Measurements from ENCODE around the gene INPP4B. TPM values are rescaled to one million over a fixed set of nuclear protein-coding genes. Genes with fewer than 3 reads are reported as not detected.

The INPP4B gene
- total and polyA plus RNA-seq, 2 donors from 2014 or later = 2.6 to 18.9 TPM

- H3K4me1 ChIP-seq (ENCODE audit: control insufficient read depth in 2 of 3, insufficient read depth in 2 of 3, low read depth in 1 of 3, low read length in 3 of 3) = no peaks in the 10 kb centered on the region
- H3K27ac ChIP-seq (ENCODE audit: low read depth in 2 of 2, low read length in 2 of 2) = no peak overlapping the region
- FAIRE-seq (no peak), DNase-seq (no peak)
- no peak overlapping the region for H3K4me3 ChIP-seq (ENCODE audit: low read length in 3 of 3)
- intact Hi-C loops (cut with DNase I) = no loop called here
- no peaks in the 10 kb centered on the region for H3K36me3 ChIP-seq (ENCODE audit: control insufficient read depth in 2 of 3, insufficient read depth in 3 of 3, low read length in 3 of 3)
- no peak overlapping the region for H3K9ac ChIP-seq (ENCODE audit: low read length in 3 of 3)
- no peaks in the 10 kb centered on the region for H3K9me3 ChIP-seq (ENCODE audit: control insufficient read depth in 2 of 3, insufficient read depth in 1 of 3, low read length in 3 of 3)
- TF ChIP-seq CTCF (IDR thresholded peaks at IDR 0.05; ENCODE audit: borderline replicate concordance, extremely low read depth, insufficient read depth) = no peak
- no peaks in the 10 kb centered on the region for H3K27me3 ChIP-seq (ENCODE audit: control insufficient read depth, insufficient read depth, low read length)
These were observed 411.4 kb downstream of the INPP4B start for GRCh38 chr4:142434519-142435224.

- no peak overlapping the region for H3K9ac ChIP-seq (ENCODE audit: low read length in 3 of 3)
- no peak for FAIRE-seq
These were observed 417.4 kb downstream of the INPP4B start for GRCh38 chr4:142428715-142429114.

GRCh38 chr4:142427456-142427855 lies 418.6 kb downstream of the INPP4B start:
- DNase-seq (no peak), FAIRE-seq (no peak)
- no peak for TF ChIP-seq CTCF (IDR thresholded peaks at IDR 0.05; ENCODE audit: borderline replicate concordance, extremely low read depth, insufficient read depth)
- H3K27me3 ChIP-seq (ENCODE audit: control insufficient read depth, insufficient read depth, low read length) = no peaks in the 10 kb centered on the region
- no peaks in the 10 kb centered on the region for H3K9me3 ChIP-seq (ENCODE audit: control insufficient read depth in 2 of 3, insufficient read depth in 1 of 3, low read length in 3 of 3)
- H3K9ac ChIP-seq (ENCODE audit: low read length in 3 of 3) = no peak overlapping the region
- no peaks in the 10 kb centered on the region for H3K36me3 ChIP-seq (ENCODE audit: control insufficient read depth in 2 of 3, insufficient read depth in 3 of 3, low read length in 3 of 3)
- H3K4me3 ChIP-seq (ENCODE audit: low read length in 3 of 3) = no peak overlapping the region
- no peak overlapping the region for H3K27ac ChIP-seq (ENCODE audit: low read depth in 2 of 2, low read length in 2 of 2)
- intact Hi-C loops (cut with DNase I) = no loop called here
- H3K4me1 ChIP-seq (ENCODE audit: control insufficient read depth in 2 of 3, insufficient read depth in 2 of 3, low read depth in 1 of 3, low read length in 3 of 3) = no peaks in the 10 kb centered on the region

More at GRCh38 chr4:142428715-142429114, 417.4 kb downstream of the INPP4B start:
- no peaks in the 10 kb centered on the region for H3K36me3 ChIP-seq (ENCODE audit: control insufficient read depth in 2 of 3, insufficient read depth in 3 of 3, low read length in 3 of 3)
- H3K4me3 ChIP-seq (ENCODE audit: low read length in 3 of 3) = no peak overlapping the region
- no peaks in the 10 kb centered on the region for H3K4me1 ChIP-seq (ENCODE audit: control insufficient read depth in 2 of 3, insufficient read depth in 2 of 3, low read depth in 1 of 3, low read length in 3 of 3)
- intact Hi-C loops (cut with DNase I) = no loop called here
- H3K9me3 ChIP-seq (ENCODE audit: control insufficient read depth in 2 of 3, insufficient read depth in 1 of 3, low read length in 3 of 3) = no peaks in the 10 kb centered on the region
- no peaks in the 10 kb centered on the region for H3K27me3 ChIP-seq (ENCODE audit: control insufficient read depth, insufficient read depth, low read length)
- no peak overlapping the region for H3K27ac ChIP-seq (ENCODE audit: low read depth in 2 of 2, low read length in 2 of 2)
- DNase-seq = no peak
- TF ChIP-seq CTCF (IDR thresholded peaks at IDR 0.05; ENCODE audit: borderline replicate concordance, extremely low read depth, insufficient read depth) = no peak
